DMS 273 treated with DMSO at 0.1 percent for 48 hours (cell line): ENCODE data around the gene STX17.

Experiments
- DNase-seq: peaks from one replicate; lab custom pipeline; 2025; lab: John Stamatoyannopoulos, UW

Gene STX17

GRCh38 chr9:99907208-99907532 lies 716 bp downstream of the STX17 start:
- no peak for DNase-seq

DNA sequence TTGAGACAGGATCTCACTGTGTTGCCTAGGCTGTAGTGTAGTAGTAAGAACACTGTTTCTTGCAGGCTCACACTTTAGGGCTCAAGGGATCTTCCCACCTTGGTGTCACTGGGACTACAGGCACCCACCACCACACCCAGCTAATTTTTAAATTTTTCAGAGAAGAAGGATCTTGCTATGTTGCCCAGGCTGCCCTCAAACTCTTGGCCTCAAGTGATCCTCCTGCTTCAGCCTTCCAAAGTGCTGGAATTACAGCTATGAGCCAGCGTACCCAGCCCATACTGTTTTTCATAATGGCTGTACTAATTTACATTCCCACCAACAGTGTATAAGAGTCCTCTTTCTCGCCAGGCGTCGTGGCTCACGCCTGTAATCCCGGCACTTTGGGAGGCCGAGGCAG lies 5.1 kb downstream of the STX17 start:
- DNase-seq = no peak

DNA sequence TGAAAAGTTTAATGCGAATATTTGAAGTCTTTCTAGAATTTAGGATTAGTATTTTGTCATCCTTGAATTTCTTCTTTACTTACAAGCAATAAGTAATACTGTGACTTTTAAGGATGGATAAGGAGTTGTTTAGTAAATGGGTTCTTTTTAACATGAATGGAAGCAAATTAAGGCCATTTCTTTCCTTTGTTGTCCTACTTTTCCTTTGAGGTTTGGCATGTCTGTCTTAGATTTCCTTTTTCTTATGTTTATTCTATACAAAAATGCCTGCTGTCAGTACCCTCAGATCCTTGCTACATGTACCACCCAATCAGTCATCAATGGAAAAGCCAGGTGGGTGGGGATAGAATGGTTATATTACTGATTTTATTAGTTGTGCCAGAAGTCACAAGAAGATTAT lies 10.2 kb downstream of the STX17 start:
- no peak for DNase-seq

DNA sequence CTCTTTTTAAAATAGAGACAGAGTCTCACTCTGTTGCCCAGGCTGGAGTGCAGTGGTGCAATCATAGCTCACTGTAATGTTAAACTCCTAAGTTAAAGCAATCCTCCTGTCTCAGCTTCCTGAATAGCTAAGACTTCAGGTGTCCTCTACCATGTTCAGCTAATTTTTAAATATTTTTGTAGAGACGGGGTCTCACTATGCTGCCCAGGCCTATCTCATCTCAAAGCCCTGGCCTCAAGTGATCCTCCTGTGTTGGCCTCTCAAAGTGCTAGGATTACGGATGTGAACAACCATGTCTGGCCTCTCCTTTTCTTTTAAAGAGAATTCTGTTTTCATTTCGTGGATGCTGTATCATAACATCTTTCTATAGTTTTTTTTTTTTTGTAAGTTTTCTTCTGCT lies 11.7 kb downstream of the STX17 start:
- no peak for DNase-seq

- no peak for DNase-seq
Measured at GRCh38 chr9:99919930-99920329, 13.5 kb downstream of the STX17 start.

GRCh38 chr9:99921875-99922710 lies 15.6 kb downstream of the STX17 start:
- no peak for DNase-seq

GRCh38 chr9:99922711-99923030 lies 16.2 kb downstream of the STX17 start:
- no peak for DNase-seq

DNA sequence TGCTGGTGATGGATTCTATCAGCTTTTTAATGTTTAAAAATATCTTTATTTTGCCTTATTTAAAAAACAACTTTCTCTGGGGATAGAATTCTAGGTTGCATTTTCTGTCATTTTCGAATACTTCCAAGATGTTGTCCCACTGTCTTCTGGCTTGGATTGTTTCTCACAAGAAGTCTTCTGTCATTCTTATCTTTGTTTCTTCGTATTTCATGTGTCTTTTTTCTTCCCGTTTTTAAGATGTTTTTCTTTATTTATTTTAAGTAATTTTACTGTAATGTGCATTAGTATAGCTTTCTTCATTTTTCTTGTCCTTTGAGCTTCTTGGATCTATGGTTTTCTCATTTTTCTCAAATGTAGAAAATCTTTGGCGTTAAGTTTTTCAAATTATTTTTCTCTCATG lies 19.1 kb downstream of the STX17 start:
- no peak for DNase-seq

DNA sequence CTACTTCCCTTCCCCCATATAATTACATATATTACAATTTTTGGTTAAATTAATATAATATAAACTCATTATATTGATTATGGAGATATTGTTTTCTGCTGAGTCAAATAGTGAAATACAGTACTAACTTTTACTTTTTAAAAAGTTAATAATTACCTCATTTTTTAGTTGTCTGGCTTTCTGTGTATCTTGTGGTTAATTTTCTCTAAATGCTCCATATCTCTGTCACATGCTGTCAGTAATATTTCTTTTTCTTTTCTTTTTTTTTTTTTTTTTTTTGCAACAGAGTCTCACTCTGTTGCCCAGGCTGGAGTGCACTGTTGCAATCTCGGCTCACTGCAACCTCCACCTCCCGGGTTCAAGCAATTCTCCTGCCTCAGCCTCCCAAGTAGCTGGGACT lies 23.2 kb downstream of the STX17 start:
- DNase-seq = no peak

GRCh38 chr9:99931155-99931840 lies 24.8 kb downstream of the STX17 start:
- no peak for DNase-seq

GRCh38 chr9:99936947-99937587 lies 30.6 kb downstream of the STX17 start:
- DNase-seq = no peak

- DNase-seq = no peak
Measured at GRCh38 chr9:99947395-99947794, 40.9 kb downstream of the STX17 start.

- DNase-seq = no peak
Measured at GRCh38 chr9:99948482-99948881, 42.0 kb downstream of the STX17 start.

- DNase-seq = no peak
Measured at GRCh38 chr9:99948896-99949295, 42.4 kb downstream of the STX17 start.

DNA sequence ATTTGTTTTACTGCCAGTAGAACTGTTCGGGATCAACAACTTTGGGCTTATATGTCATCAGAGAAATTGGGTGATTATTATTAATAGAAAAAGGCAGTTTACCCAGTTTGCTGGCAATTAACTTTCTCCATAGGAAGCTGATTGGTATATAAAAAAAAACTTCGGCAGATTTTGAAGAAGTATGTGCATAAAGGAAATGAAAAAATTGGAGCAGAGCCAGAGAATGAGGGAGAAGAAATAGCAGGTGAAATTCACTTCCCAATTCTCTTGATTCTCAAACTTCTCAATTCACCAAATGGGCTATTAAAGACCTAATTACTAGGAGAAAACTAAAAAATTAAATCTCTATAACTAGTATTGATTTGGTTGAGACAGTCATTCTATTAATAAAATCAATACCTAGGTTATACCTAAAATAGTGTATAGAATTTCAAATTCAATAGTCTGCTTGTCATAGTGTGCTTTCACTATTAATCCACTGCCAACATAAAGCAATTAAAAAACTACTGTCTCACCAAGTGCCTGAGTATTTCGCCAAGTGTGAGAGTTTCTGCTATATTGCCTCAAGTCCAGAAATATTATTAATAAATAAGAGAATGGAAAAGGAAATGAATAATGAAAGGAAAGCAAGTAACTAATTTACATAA lies 47.5 kb downstream of the STX17 start:
- DNase-seq = no peak

GRCh38 chr9:99954819-99955218 lies 48.4 kb downstream of the STX17 start:
- DNase-seq = no peak

DNA sequence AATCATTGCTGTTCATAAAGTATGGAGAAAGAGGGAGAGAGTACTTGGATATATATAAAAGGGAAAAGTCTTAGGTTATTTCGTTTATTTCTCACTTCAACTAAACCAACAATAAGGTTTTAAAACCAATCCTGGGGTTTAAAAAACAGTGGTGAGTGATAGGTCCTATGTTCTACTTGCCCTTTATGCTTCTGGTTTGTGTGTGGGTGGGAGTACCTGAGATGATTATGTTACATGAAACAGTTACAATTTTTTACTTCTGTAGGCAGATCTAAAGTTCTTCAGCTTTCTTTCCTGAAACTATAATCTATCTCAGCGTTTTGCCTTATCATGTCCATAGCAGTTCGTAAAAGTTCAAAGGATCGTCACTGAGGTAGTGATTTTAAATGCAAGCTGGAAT lies 49.2 kb downstream of the STX17 start:
- DNase-seq = no peak

- DNase-seq = no peak
Measured at GRCh38 chr9:99962680-99963261, 56.3 kb downstream of the STX17 start.

DNA sequence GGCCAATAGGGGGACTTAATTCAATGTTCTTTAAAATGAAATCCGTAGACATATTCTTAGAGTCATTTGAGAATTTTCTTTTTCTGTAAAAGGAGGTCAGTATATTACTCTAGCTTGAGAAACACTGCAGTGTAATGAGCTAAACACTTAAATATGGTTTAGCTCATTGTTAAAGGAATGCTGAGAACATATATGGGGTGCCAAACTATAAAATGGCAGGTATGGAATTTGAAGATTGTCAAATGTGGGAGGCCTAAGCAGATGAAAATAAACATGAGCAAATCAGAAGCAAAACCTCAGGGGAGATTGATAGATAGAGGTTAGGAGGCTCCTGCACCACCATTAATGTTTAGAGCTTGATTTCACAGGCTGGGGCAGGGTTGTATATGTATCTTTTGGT lies 57.9 kb downstream of the STX17 start:
- DNase-seq = no peak

GRCh38 chr9:99966001-99966400 lies 59.5 kb downstream of the STX17 start:
- no peak for DNase-seq

DNA sequence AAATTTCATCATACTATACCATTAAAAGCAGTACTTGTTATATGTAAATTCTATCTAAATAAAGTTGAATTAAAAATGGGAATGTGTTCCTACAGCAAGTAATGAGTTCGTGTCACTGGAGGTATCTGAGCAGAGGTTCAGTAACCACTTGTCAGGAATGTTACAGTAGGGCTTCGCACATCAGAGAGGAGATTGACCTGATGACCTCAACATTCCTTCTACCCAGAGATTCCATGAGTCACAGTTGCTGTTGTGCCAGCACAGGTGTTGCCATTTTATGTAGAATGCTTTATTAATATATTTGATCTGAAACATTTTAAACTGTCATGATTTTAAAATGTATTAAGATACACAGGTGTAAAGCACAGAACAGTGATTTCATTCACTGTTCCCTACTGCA lies 60.3 kb downstream of the STX17 start:
- no peak for DNase-seq

DNA sequence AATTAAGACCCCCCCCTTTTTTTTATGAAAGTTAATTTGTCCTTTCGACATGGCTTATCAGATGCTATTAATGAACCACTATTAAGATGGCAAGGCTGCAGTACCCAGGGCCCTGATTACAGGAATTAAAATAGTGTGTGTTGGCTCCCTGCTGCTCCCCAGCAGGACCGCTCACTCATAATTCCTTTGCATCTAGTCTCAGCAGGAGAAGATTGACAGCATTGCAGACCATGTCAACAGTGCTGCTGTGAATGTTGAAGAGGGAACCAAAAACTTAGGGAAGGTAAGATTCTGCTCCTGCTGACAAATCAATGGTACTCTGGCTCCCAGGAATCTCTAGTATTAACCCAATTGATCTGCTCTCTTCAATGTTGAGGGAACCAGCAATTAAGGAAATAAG lies 61.0 kb downstream of the STX17 start:
- DNase-seq = no peak

GRCh38 chr9:99970481-99970880 lies 64.0 kb downstream of the STX17 start:
- no peak for DNase-seq
